ENCODE measurements around the gene FNBP1L. TPM values are rescaled to one million over a fixed set of nuclear protein-coding genes. Genes with fewer than 3 reads are reported as not detected.

The FNBP1L gene
- total and polyA plus RNA-seq, 9 of the 15 experiments (the other 6 are each of a cell fraction or from before 2014, with no cell fraction given) = 1.4 to 6.9 (median 5.9) TPM

- Histone ChIP-seq H2AFZ (ENCODE audit: low read depth, low read length) (no peak overlapping the region), H3K9me3 (replicated peaks; ENCODE audit: control insufficient read depth, insufficient read depth, low read depth, low read length) (no peaks in the 10 kb centered on the region), H3K4me2 (ENCODE audit: insufficient read depth, low read length) (no peak overlapping the region), H3K27ac (ENCODE audit: extremely low read depth, low read depth, low read length) (no peak overlapping the region), H3K4me3 (no peak overlapping the region), H4K20me1 (replicated peaks; ENCODE audit: control insufficient read depth, insufficient read depth, low read length) (no peaks in the 10 kb centered on the region), H3K9ac (ENCODE audit: insufficient read depth in 1 of 2, low read depth in 2 of 2, low read length in 2 of 2) (no peak overlapping the region), H3K79me2 (ENCODE audit: control insufficient read depth, insufficient read depth, low read length) (no peaks in the 10 kb centered on the region), H3K27me3 (ENCODE audit: control insufficient read depth in 2 of 2, insufficient read depth in 2 of 2, low read length in 2 of 2) (no peaks in the 10 kb centered on the region), H3K36me3 (ENCODE audit: control insufficient read depth, insufficient read depth, low read length) (peaks cover 5% of the 10 kb centered on the region; the same call in 2 of the 3 replicates), H3K4me1 (replicated peaks in 1 of 2; ENCODE audit: control insufficient read depth in 2 of 2, insufficient read depth in 2 of 2, low read length in 2 of 2) (peaks cover 0 to 11% of the 10 kb centered on the region in 2 experiments; a peak in 3 of 5 replicates), H3K9me1 (ENCODE audit: control insufficient read depth, insufficient read depth, low read length) (no peaks in the 10 kb centered on the region)
- FAIRE-seq (no peak), ATAC-seq (no peak), DNase-seq (ENCODE audit: extremely low read depth in 1 of 4, low spot score in 3 of 4) (no peak)
- 68% methylated on average over 4 of the region's 4 CpGs for WGBS (ENCODE audit: insufficient coverage, low coverage, missing lambda C conversion rate)
- intact Hi-C loops (cut with micrococcal nuclease) = no loop called here
- BruUV-seq (replicated peaks) = no TSS peak
- ChIA-PET POLR2A (no interaction called here), CTCF (ENCODE audit: low intra/inter-chr PET ratio) (no interaction called here)
- no peak for TF ChIP-seq PRPF4 (IDR thresholded peaks at IDR 0.05; ENCODE audit: insufficient read depth, low read depth, low read length, poor library complexity, severe bottlenecking)
- TF ChIP-seq EP400 (IDR thresholded peaks at IDR 0.05) = no peak
- no peak for TF ChIP-seq POLR2AphosphoS5 (IDR thresholded peaks at IDR 0.05; ENCODE audit: control insufficient read depth, insufficient read depth, low read depth, low read length)
- TF ChIP-seq E2F8 (IDR thresholded peaks at IDR 0.05; ENCODE audit: low read depth, partially characterized antibody) = no peak
- no peak for TF ChIP-seq KLF1 (tag; IDR thresholded peaks at IDR 0.05)
- no peak for TF ChIP-seq ESRRA (IDR thresholded peaks at IDR 0.05; ENCODE audit: borderline replicate concordance, low read depth)
- TF ChIP-seq RBM14 (IDR thresholded peaks at IDR 0.05; ENCODE audit: borderline replicate concordance, insufficient read depth, low read depth, low read length) = no peak
- no peak for TF ChIP-seq TARDBP (IDR thresholded peaks at IDR 0.05)
- TF ChIP-seq ZNF197 (CRISPR knock-in tag; IDR thresholded peaks at IDR 0.05; ENCODE audit: low read depth) = no peak
- TF ChIP-seq POLR2H (tag; IDR thresholded peaks at IDR 0.05; ENCODE audit: low read depth) = no peak
- no peak for TF ChIP-seq SMAD2 (IDR thresholded peaks at IDR 0.05; ENCODE audit: low read depth, low read length)
- no peak for TF ChIP-seq MXI1 (IDR thresholded peaks at IDR 0.05; ENCODE audit: low read depth, low read length)
- TF ChIP-seq PHF20 (IDR thresholded peaks at IDR 0.05; ENCODE audit: partially characterized antibody) = no peak
- no peak for TF ChIP-seq TAF15 (IDR thresholded peaks at IDR 0.05; ENCODE audit: low read depth, low read length)
- no peak for TF ChIP-seq TCF7 (IDR thresholded peaks at IDR 0.05; ENCODE audit: borderline replicate concordance)
- in situ Hi-C loops (cut with MboI) = no loop called here
These were observed 101.9 kb downstream of the FNBP1L start for GRCh38 chr1:93549811-93550210.
